Measurements from ENCODE around the gene NINJ1. TPM values are rescaled to one million over a fixed set of nuclear protein-coding genes. Genes with fewer than 3 reads are reported as not detected.

Gene NINJ1
- total and polyA plus RNA-seq, 12 donors: 35.5 to 77.1 (median 41.3) TPM

GRCh38 chr9:93100276-93100636, 33.8 kb downstream of the NINJ1 start:
- Histone ChIP-seq H3K27me3 (no peaks in the 10 kb centered on the region), H3K36me3 (peaks cover 0 to 8% (median 0%) of the 10 kb centered on the region in 9 donors), H3K4me1 (peaks cover 13 to 40% (median 34%) of the 10 kb centered on the region in 9 donors), H3K4me3 (no peak overlapping the region), H3K27ac (no peak overlapping the region), H3K9me3 (peaks cover 0 to 13% (median 0%) of the 10 kb centered on the region in 11 donors)
- no peak for DNase-seq
- no peak for TF ChIP-seq CTCF (IDR thresholded peaks at IDR 0.05)
- intact Hi-C loops (cut with DNase I): loop anchor here in 4 of 10 donors (5.0 to 10.0 kb wide), 4 partner anchors 98 to 465 kb away; no protein-coding TSS in a partner anchor
- ATAC-seq: no peak
- WGBS, 2 donors: 97 to 98% methylated on average over 8 of the region's 8 CpGs

- Histone ChIP-seq H3K9me3 (peaks cover 0 to 13% (median 0%) of the 10 kb centered on the region in 11 donors), H3K4me3 (no peak overlapping the region), H3K27me3 (no peaks in the 10 kb centered on the region), H3K4me1 (peaks cover 13 to 45% (median 39%) of the 10 kb centered on the region in 9 donors), H3K36me3 (peaks cover 0 to 8% (median 0%) of the 10 kb centered on the region in 9 donors), H3K27ac (peak overlapping the region in 3 of 10 donors; percentile 94 to 97 (median 97))
- no peak for TF ChIP-seq CTCF (IDR thresholded peaks at IDR 0.05)
- intact Hi-C loops (cut with DNase I): loop anchor here in 6 of 10 donors (5.0 to 10.0 kb wide), 7 partner anchors 47 to 465 kb away; partner anchors contain the start of genes FAM120A (in 1 of the 6) and FAM120AOS (in 1 of the 6)
- WGBS, 2 donors: 91 to 93% methylated on average over 16 of the region's 16 CpGs
- ATAC-seq: no peak
- DNase-seq: no peak
Observed at GRCh38 chr9:93099551-93100275, 34.3 kb downstream of the NINJ1 start.

- Histone ChIP-seq H3K4me1 (peaks cover 18 to 58% (median 50%) of the 10 kb centered on the region in 9 donors), H3K9me3 (peaks cover 0 to under 1% (median 0%) of the 10 kb centered on the region in 11 donors), H3K36me3 (no peaks in the 10 kb centered on the region), H3K27ac (peak overlapping the region in 9 of 10 donors; percentile 29 to 97 (median 94)), H3K4me3 (peak overlapping the region in 5 of 10 donors; percentile 5 to 99 (median 7)), H3K27me3 (no peaks in the 10 kb centered on the region)
- ATAC-seq (peak in 7 of 8 donors; percentile 6 to 48 (median 33)), DNase-seq (peak; percentile 82 to 86)
- intact Hi-C loops (cut with DNase I): loop anchor here in 3 of 10 donors (5.0 to 10.0 kb wide), 3 partner anchors 46 to 354 kb away; partner anchors contain the start of genes FAM120A (in 1 of the 3) and FAM120AOS (in 1 of the 3)
- 35 to 44% methylated on average over 15 of the region's 15 CpGs for WGBS, 2 donors
- TF ChIP-seq CTCF (IDR thresholded peaks at IDR 0.05): no peak
Observed at GRCh38 chr9:93098236-93098946, 35.7 kb downstream of the NINJ1 start.

Measured in heart right ventricle (tissue), 16 donors.